SU-DHL-6 (cell line): ENCODE data around the gene KRTAP13-1.

Experiments used
- EZH2phosphoT487 ChIP-seq: fragments of 200-600 bp; sonication (generic), shearing (Covaris generic); conservative IDR thresholded peaks from 2 replicates; pipeline ENCODE4 v1.6.1; 2018; ENCODE audit warnings: mild to moderate bottlenecking, antibody characterized with exemption, low read length, moderate library complexity, mixed read lengths
- TF ChIP-seq, protein P1 (sequence below): fragments of 200-600 bp; sonication (generic); IDR thresholded peaks from one replicate; pipeline ENCODE4 v1.5.1; 2017; ENCODE audit warnings: antibody characterized with exemption, mild to moderate bottlenecking, low read length, moderate library complexity; ENCODE audit not compliant: insufficient read depth, poor library complexity, severe bottlenecking

DNA sequence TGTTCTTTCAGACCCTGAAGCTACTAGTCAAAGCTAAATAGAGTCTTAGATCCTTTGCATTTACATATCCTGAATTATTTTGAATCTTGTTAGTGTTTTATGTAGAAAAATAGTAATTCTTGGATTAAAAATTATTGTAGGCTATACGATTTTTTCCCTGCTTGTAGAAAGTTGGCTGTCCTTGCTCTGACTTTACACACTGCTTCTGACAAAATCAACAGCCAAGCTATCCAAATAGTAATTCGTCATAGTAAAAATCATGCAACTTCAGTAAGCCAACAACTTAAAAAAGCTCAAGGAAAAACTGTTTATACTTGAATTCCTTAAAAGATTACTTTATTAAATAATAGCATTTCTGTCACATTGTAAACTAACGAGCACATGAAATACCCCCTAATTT lies 39.9 kb upstream of the KRTAP13-1 start:
- TF ChIP-seq, protein P1, sequence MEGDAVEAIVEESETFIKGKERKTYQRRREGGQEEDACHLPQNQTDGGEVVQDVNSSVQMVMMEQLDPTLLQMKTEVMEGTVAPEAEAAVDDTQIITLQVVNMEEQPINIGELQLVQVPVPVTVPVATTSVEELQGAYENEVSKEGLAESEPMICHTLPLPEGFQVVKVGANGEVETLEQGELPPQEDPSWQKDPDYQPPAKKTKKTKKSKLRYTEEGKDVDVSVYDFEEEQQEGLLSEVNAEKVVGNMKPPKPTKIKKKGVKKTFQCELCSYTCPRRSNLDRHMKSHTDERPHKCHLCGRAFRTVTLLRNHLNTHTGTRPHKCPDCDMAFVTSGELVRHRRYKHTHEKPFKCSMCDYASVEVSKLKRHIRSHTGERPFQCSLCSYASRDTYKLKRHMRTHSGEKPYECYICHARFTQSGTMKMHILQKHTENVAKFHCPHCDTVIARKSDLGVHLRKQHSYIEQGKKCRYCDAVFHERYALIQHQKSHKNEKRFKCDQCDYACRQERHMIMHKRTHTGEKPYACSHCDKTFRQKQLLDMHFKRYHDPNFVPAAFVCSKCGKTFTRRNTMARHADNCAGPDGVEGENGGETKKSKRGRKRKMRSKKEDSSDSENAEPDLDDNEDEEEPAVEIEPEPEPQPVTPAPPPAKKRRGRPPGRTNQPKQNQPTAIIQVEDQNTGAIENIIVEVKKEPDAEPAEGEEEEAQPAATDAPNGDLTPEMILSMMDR: no peak
- no peak for TF ChIP-seq EZH2phosphoT487
